T-helper 2 cell (primary cell): Measurements from ENCODE around the gene CAPN12.
"Not testable (repeated sequence)": the region's sequence is repeated elsewhere in the genome, so short reads cannot be mapped to it uniquely, and the experiment has no call there.

Experiments
- DNase-seq, 5 experiments: peaks; one replicate each; pipeline versions ENCODE4 v3.0.0 to v3.0.0-alpha.2; 2012 to 2022

The CAPN12 gene

GRCh38 chr19:38770228-38770948, 26.1 kb upstream of the CAPN12 start:
- DNase-seq, result not testable (repeated sequence)

- peak; percentile 83 to 91 (median 87) for DNase-seq
Observed at GRCh38 chr19:38769635-38770211, 25.4 kb upstream of the CAPN12 start.

DNA sequence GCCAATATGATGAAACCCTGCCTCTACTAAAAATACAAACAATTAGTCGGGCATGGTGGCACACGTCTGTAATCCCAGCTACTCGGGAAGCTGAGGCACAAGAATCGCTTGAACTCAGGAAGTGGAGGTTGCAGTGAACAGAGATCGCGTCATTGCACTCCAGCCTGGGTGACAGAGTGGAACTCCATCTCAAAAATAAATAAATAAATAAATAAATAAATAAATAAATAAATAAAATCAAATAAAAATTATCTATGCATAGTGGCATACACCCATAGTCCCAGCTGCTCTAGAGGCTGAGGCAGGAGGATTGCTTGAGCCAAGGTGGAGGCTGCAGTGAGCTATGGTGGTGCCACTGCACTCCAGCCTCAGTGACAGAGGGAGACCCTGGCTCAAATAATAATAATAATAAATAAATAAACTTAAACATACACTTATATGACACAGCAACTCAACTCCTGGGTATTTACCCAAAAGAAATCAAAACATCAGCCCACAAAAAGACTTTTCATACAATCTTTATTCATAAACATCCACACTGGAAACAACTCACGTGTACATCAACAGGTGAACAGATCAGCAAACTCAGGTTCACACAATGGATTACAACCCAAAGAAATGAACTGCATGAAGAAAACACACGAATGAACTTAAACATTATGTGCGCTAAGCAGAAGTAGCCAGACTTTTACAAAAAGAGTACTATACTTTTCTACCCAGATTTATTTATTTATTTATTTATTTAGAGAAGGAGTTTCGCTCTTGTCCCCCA, 22.2 kb upstream of the CAPN12 start:
- no peak for DNase-seq

DNA sequence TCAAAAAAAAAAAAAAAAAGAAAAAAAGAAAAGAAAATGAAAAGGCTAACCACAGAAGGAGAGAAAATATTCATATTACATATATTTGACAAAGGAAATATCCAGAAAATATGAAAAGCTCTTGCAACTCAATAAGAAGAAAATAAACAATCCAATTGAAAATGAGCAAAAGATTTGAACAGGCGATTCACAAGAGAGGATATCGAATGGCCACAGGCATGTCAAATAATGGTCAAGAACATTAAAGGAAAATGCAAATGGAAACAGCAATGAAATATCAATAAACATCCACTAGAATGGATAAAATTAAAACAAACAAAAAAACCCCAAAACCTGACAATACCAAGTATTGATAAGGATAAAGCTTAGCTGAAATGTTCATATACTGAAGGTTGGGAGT, 20.9 kb upstream of the CAPN12 start:
- no peak for DNase-seq

DNA sequence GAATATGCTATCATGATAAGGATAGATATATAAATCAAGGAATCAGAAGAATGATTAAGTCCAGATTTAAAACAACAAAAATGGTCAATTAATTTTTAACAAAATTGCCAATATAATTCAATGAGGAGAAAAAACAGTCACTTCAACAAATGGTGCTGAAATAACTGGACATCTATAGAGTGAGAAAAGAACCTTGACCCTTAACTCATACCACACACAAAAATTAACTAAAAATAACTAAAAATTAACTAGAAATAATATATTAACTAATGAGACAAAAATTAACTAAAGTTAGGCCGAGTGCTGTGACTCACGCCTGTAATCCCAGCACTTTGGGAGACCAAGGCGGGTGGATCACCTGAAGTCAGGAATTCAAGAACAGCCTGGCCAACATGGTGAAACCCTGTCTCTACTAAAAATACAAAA, 19.5 kb upstream of the CAPN12 start:
- DNase-seq, result no peak

GRCh38 chr19:38761884-38762389, 17.7 kb upstream of the CAPN12 start:
- DNase-seq, result not testable (repeated sequence)

DNA sequence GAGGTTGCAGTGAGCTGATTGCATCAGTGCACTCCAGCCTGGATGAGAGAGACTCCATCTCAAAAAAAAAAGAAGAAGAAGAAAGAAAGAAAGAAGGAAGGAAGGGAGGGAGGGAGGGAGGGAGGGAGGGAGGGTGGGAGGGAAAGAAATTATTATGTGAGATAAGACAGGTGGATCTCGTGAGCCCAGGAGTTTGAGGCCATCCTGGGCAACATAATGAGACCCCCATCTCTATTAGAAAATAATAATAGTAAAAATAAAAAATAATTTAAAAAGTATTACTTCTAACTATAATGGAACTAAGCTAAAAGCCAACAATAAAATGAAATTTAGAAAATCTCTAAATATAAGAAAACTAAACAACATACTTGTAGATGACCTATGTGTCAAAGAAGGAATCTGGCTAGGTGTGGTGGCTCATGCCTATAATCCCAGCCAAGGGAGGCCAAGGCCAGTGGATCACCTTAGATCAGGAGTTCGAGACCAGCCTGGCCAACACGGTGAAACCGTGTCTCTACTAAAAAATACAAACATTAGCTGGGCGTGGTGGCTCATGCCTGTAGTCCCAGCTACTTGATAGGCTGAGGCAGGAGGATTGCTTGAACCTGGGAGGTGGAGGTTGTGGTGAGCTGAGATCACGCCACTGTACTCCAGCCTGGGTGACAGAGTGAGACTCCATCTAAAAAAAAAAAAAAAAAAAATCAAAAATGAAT, 16.7 kb upstream of the CAPN12 start:
- DNase-seq, result not testable (repeated sequence)

GRCh38 chr19:38759590-38760003, 15.3 kb upstream of the CAPN12 start:
- DNase-seq, result no peak

DNA sequence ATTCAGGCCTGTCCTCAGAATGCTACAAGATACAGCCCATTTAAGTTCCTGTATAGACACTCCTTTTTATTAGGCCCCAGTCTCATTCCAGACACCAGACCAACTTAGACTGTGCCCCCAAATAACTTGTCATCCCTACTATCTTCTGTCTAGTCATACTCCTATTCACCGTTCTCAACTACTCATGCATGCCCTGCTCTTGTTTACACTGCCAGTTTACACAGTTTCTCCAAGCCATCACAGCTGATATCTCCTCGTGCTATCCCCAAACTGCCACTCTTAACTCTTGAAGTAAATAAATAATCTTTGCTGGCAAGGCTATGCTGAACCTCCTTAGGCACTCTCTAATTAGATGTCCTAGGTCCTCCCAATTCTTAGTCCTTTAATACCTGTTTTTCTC, 9.9 kb upstream of the CAPN12 start:
- not testable (repeated sequence) for DNase-seq

DNA sequence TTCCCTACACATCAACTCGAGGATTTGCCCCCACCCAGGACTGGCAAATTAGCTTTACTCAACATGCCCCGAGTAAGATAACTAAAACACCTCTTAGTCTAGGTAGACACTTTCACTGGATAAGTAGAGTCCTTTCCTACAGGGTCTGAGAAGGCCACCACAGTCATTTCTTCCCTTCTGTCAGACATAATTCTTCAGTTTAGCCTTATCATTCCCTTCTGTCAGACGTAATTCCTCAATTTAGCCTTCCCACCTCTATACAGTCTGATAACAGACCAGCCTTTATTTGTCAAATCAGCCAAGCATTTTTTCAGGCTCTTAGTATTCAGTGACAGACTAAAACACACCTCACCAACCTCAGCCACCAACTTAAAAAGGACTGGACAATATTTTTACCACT, 9.5 kb upstream of the CAPN12 start:
- not testable (repeated sequence) for DNase-seq

DNA sequence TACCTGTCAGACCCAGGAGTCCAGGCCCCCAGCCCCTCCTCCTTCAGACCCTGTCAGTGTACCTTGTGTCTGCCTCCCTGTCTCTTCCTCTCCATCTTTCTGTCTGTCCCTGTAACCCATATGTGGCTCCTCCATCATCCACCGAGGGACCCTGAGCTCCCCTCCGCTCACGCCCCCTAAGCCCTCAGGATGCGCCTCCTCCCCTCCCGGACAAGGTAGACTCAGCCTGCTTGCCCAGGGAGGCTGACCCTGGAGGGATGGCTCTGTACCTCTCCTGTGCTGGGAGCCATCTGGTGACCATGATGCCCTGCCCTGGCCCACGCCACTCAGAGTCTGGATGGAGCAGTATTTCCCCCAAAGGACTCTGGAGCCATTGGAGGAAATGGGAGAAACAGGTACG, 1.0 kb upstream of the CAPN12 start:
- no peak for DNase-seq

DNA sequence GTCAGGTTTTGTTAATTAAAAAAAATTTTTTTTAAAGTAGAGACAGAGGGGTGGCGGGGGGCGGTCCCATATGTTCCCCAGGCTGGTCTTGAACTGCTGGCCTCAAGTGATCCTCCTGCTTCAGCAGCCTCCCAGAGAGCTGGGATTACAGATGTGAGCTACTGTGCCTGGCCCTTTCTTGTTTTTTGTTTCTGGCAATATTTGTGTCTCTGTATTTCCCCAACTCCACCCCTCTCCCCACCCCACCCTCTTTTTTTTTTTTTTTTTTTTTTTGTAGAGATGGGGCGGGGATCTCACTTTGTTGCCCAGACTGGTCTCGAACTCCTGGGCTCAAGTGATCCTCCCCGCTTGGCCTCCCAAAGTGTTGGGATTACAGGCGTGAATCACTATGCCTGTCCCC, 600 bp upstream of the CAPN12 start:
- no peak for DNase-seq

DNA sequence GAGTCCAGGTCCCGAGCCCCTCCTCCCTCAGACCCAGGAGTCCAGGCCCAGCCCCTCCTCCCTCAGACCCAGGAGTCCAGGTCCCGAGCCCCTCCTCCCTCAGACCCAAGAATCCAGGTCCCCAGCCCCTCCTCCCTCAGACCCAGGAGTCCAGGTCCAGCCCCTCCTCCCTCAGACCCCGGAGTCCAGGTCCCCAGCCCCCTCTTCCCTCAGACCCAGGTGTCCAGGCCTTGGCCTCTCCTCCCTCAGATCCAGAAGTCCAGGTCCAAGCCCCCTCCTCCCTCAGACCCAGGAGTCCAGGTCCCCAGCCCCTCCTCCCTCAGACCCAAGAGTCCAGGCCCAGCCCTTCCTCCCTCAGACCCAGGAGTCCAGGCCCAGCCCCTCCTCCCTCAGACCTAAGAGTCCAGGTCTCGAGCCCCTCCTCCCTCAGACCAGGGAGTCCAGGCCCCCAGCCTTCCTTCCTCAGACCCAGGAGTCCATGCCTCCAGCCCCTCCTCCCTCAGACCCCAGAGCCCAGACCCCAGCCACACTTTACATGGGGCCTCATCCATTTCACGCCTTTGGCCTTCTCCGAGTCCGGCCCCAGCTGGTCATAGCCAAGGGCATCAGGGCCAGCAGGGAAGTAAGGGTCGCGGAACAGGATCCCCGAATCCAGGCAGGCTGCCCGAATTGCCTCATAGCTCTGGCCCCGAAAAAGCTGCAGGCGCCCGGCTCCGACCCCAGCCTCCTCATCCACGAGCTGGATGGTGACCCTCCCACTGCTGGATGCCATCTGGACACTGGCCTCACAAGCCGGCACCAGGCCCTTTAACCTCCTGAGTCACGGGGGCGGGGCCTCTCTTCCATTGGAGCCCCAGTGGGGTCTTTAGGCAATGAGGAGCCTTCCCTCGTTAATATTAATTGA, 628 bp downstream of the CAPN12 start:
- DNase-seq, result no peak

- DNase-seq, result no peak
Observed at GRCh38 chr19:38742906-38743305, 1.4 kb downstream of the CAPN12 start.

GRCh38 chr19:38742296-38742695, 2.0 kb downstream of the CAPN12 start:
- no peak for DNase-seq

- DNase-seq, result no peak
Observed at GRCh38 chr19:38741670-38742069, 2.6 kb downstream of the CAPN12 start.

DNA sequence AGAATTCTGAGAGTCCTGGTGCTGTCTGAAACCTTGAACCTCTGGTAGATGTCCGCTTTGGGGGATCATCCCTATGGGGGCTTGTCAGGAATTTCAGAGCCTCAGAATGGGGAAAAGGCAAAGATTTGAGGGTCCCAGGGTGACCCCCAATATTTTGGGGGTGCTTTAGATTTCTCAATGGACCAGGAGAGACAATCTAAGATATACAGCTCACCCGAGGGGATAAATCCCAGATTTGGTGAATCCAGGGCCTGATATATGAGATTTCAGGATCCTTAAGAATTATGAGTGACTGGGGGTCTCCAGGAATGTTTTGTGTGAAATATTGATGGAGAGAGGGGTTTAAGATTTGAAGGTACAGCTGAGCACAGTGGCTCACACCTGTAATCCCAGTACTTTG, 3.3 kb downstream of the CAPN12 start:
- no peak for DNase-seq

DNA sequence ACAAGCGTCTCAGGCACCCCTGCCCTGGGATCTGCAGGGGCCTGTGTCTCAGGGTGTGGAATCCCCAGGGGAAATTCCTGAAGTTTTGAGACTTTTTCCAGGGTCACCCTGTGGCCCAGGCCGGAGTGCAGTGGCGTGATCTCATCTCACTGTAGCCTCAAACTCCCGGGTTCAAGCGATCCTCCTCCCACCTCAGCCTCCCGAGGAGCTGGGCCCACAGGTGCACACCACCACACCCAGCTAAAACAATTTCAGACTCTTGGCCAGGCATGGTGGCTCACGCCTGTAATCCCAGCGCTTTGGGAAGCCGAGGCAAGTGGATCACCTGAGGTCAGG, 4.0 kb downstream of the CAPN12 start:
- no peak for DNase-seq

DNA sequence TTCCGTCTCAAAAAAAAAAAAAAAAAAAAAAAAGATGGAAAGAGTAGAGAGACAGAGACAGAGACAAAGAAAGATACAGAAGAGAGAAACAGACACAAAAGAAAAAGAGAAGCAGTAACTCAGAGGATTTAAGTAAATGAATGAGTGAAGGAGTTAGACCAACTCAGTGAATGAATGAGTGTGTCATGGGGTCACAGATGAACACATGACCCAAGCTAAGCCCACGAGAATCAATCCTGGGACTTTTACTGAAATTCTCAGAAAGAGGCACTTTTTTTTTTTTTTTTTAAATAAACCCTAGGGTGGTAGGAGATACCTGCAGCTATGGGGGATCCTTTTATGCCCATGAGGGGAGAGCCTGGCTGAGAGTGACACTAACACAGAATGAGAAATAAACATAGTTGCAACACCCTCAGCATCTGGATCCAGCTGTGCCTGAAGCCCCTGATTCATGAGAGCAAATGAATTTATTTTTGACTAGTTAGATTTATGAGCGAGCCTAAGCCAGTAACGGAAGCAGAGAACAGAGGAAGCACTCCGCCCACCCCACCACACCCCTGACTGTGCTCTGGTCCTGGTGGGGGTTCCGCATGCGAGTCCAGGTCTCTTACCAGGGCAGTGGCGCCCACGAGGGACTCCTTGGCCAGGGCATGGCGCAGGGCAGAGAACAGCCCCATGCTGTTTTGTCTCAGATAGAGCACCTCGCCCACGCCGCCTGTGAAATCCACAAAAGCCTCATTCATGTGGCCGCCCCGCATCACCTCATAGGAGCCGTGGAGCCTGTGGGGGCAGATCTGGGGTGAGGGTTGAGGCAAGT, 4.6 kb downstream of the CAPN12 start:
- no peak for DNase-seq

GRCh38 chr19:38737921-38738737, 6.1 kb downstream of the CAPN12 start:
- no peak for DNase-seq
